ENCODE results near the gene IRF9.

Gene IRF9

GRCh38 chr14:24131549-24131966 is 29.5 kb upstream of the IRF9 start:
- no peak for DNase-seq (ENCODE audit: low read depth in 2 of 3, low spot score in 1 of 3)

GRCh38 chr14:24132061-24132685 is 28.9 kb upstream of the IRF9 start:
- no peak for DNase-seq (ENCODE audit: low read depth in 2 of 3, low spot score in 1 of 3)

- DNase-seq (ENCODE audit: low read depth in 2 of 3, low spot score in 1 of 3): no peak
Observed at GRCh38 chr14:24132976-24133375, 28.1 kb upstream of the IRF9 start.

- no peak for DNase-seq (ENCODE audit: low read depth in 2 of 3, low spot score in 1 of 3)
Observed at GRCh38 chr14:24133735-24134134, 27.3 kb upstream of the IRF9 start.

GRCh38 chr14:24135584-24135833 is 25.6 kb upstream of the IRF9 start:
- no peak for DNase-seq (ENCODE audit: low read depth in 2 of 3, low spot score in 1 of 3)

GRCh38 chr14:24135834-24136683 is 25.0 kb upstream of the IRF9 start, which contains the start of gene PSME1:
TSS of gene PSME1 (plus strand) at chr14:24136194. CDS start at chr14:24136263, 69 bp downstream.
- peak; percentile 92 to 97 (median 93) for DNase-seq (ENCODE audit: low read depth in 2 of 3, low spot score in 1 of 3)

- DNase-seq (ENCODE audit: low read depth in 2 of 3, low spot score in 1 of 3): no peak
Observed at GRCh38 chr14:24136684-24137528, 24.2 kb upstream of the IRF9 start.

- no peak for DNase-seq (ENCODE audit: low read depth in 2 of 3, low spot score in 1 of 3)
Observed at GRCh38 chr14:24137529-24138395, 23.3 kb upstream of the IRF9 start.

- no peak for DNase-seq (ENCODE audit: low read depth in 2 of 3, low spot score in 1 of 3)
Observed at GRCh38 chr14:24138396-24139271, 22.4 kb upstream of the IRF9 start.

GRCh38 chr14:24139272-24139934 is 21.7 kb upstream of the IRF9 start:
- no peak for DNase-seq (ENCODE audit: low read depth in 2 of 3, low spot score in 1 of 3)

GRCh38 chr14:24141097-24141880 is 19.8 kb upstream of the IRF9 start, which contains the start of gene EMC9:
TSS of gene EMC9 (minus strand) at chr14:24141591. CDS start at chr14:24141304, 287 bp downstream.
- DNase-seq (ENCODE audit: low read depth in 2 of 3, low spot score in 1 of 3): peak; percentile 99 to 100 (median 100)

GRCh38 chr14:24143511-24143910 is 17.6 kb upstream of the IRF9 start:
- no peak for DNase-seq (ENCODE audit: low read depth in 2 of 3, low spot score in 1 of 3)

- no peak for DNase-seq (ENCODE audit: low read depth in 2 of 3, low spot score in 1 of 3)
Observed at GRCh38 chr14:24144451-24144850, 16.6 kb upstream of the IRF9 start.

GRCh38 chr14:24145219-24145618 is 15.8 kb upstream of the IRF9 start:
- DNase-seq (ENCODE audit: low read depth in 2 of 3, low spot score in 1 of 3): no peak

- DNase-seq (ENCODE audit: low read depth in 2 of 3, low spot score in 1 of 3): no peak
Observed at GRCh38 chr14:24145690-24146452, 15.2 kb upstream of the IRF9 start.

- DNase-seq (ENCODE audit: low read depth in 2 of 3, low spot score in 1 of 3): peak; percentile 85 to 92 (median 92)
Observed at GRCh38 chr14:24146453-24146977, 14.6 kb upstream of the IRF9 start, which contains the start of gene PSME2. TSS of gene PSME2 (minus strand) at chr14:24146610. CDS start at chr14:24146581, 29 bp downstream.
